Rectal smooth muscle tissue (tissue), 1 donor: ENCODE results near the gene TBC1D23.
"Not testable (repeated sequence)": the region's sequence is repeated elsewhere in the genome, so short reads cannot be mapped to it uniquely, and the experiment has no call there.

ENCODE experiments used
- H3K27ac ChIP-seq: one replicate; pipeline ENCODE4 v1.7.0; 2013; ENCODE audit warnings: low read depth, low read length, inconsistent platforms
- H3K27me3 ChIP-seq: one replicate; pipeline ENCODE4 v1.7.0; 2013; ENCODE audit warnings: low read length; ENCODE audit not compliant: control insufficient read depth, insufficient read depth
- H3K36me3 ChIP-seq: one replicate; pipeline ENCODE4 v1.7.0; 2013; ENCODE audit warnings: low read length; ENCODE audit not compliant: control insufficient read depth, insufficient read depth
- H3K4me1 ChIP-seq: one replicate; pipeline ENCODE4 v1.7.0; 2013; ENCODE audit warnings: low read length; ENCODE audit not compliant: control insufficient read depth, insufficient read depth
- H3K4me3 ChIP-seq: one replicate; pipeline ENCODE4 v1.7.0; 2013; ENCODE audit warnings: low read length
- H3K9ac ChIP-seq: one replicate; pipeline ENCODE4 v1.7.0; 2013; ENCODE audit warnings: low read length

The TBC1D23 gene

DNA sequence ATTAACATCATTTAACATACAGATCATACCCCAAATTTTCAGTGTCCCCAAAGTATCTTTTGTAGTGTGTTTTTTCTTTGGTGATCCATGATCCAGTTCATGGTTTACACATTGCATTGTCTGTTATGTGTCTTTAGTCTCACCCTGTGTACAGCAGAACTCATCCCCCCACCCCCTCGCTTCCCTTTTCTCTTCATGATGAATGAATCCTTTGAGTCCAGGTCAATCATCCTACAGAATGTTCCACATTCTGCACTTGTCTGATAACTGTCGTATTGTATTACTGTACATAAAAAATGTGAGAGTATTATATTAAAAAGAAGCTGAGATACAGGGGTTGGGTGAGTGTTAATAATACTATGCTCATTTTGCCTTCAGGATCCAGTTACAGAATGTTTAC, 59.2 kb downstream of the TBC1D23 start:
- no peaks in the 10 kb centered on the region for H3K36me3 ChIP-seq

DNA sequence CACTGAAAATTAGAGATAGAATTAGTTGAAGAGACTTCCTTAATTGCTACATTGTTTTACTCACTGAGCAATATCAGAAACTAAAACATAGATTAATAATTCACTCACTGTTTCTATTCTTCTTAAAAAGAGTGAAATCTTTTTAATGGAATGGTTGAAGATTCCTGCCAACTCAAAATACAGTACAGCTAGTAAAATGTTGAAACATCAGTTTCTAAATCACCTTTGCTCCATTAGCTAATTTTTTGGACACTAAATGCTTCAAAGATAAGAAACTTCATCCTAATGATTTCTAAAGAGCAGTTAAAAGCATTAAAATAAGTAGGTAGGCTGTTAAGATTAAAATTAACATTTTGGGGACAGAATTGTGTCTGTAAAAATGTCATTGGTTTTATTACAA, 63.3 kb downstream of the TBC1D23 start:
- Histone ChIP-seq H3K4me1 (no peaks in the 10 kb centered on the region), H3K27ac (no peak overlapping the region), H3K27me3 (no peaks in the 10 kb centered on the region), H3K4me3 (no peak overlapping the region), H3K9ac (no peak overlapping the region), H3K36me3 (no peaks in the 10 kb centered on the region)

More for the DNA sequence above, 59.2 kb downstream of the TBC1D23 start:
- Histone ChIP-seq H3K27me3 (no peaks in the 10 kb centered on the region), H3K27ac (no peak overlapping the region), H3K4me1 (no peaks in the 10 kb centered on the region), H3K9ac (no peak overlapping the region), H3K4me3 (no peak overlapping the region)

DNA sequence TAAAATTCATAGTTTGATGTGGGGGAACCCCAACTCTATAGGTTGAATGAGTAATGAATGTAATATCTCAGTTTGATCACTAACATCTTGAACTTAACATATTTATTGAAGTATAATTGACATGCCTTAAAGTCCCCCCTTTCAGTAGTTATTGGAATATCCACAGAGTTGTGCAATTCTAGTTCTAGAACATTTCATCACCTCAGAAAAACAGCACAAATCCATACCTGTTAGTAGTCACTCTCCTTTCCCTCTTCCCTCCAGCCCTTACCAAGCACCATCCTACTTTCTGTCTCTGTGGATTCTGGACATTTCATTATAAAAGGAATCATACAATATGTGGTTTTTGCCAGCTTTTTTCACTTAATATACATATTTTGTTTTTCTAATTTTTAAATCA, 65.0 kb downstream of the TBC1D23 start:
- H3K27ac ChIP-seq: no peak overlapping the region
- H3K4me1 ChIP-seq: no peaks in the 10 kb centered on the region
- no peaks in the 10 kb centered on the region for H3K36me3 ChIP-seq
- no peaks in the 10 kb centered on the region for H3K27me3 ChIP-seq
- no peak overlapping the region for H3K4me3 ChIP-seq
- no peak overlapping the region for H3K9ac ChIP-seq

DNA sequence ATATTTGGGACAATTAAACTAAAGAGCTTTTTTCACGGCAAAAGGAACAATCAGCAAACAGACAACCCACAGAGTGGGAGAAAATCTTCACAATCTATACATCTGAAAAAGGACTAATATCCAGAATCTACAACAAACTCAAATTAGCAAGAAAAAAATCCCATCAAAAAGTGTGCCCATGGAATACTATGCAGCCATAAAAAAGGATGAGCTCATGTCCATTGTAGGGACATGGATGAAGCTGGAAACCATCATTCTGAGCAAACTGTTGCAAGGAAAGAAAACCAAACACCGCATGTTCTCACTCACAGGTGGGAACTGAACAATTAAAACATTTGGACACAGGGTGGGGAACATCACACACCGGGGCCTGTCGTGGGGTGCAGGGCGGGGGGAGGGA, 66.6 kb downstream of the TBC1D23 start:
- H3K9ac ChIP-seq, H3K4me3 ChIP-seq, H3K4me1 ChIP-seq, H3K27me3 ChIP-seq, H3K36me3 ChIP-seq, H3K27ac ChIP-seq: not testable (repeated sequence)

GRCh38 chr3:100329800-100330489, 69.2 kb downstream of the TBC1D23 start:
- Histone ChIP-seq H3K4me1 (no peaks in the 10 kb centered on the region), H3K9ac (no peak overlapping the region), H3K36me3 (no peaks in the 10 kb centered on the region), H3K4me3 (no peak overlapping the region), H3K27me3 (no peaks in the 10 kb centered on the region), H3K27ac (no peak overlapping the region)

GRCh38 chr3:100330651-100331050, 69.9 kb downstream of the TBC1D23 start:
- no peaks in the 10 kb centered on the region for H3K4me1 ChIP-seq
- H3K27ac ChIP-seq: no peak overlapping the region
- H3K4me3 ChIP-seq: no peak overlapping the region
- no peaks in the 10 kb centered on the region for H3K36me3 ChIP-seq
- H3K9ac ChIP-seq: no peak overlapping the region
- H3K27me3 ChIP-seq: no peaks in the 10 kb centered on the region

- Histone ChIP-seq H3K4me1 (no peaks in the 10 kb centered on the region), H3K36me3 (no peaks in the 10 kb centered on the region), H3K27me3 (no peaks in the 10 kb centered on the region), H3K27ac (no peak overlapping the region), H3K9ac (no peak overlapping the region), H3K4me3 (no peak overlapping the region)
Observed at GRCh38 chr3:100331660-100332059, 70.9 kb downstream of the TBC1D23 start.

DNA sequence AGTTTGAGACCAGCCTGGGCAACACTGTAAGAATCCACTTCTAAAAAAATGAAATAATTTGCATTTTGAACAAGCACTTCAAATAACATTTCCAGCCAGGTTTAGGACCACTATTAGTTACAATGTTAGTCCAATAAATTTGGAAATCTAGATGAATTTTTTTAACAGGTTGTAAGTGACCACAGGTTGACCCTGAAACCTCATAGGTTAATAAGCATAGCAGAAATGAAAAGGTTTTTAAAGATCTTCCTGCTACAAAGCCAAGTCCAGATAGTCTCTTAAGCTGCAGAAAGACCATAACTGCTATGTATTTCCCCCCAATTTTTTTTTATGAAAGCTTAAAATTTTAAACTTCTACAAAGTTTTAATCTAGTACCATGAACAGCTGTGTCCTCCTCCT, 72.3 kb downstream of the TBC1D23 start:
- Histone ChIP-seq H3K27me3 (no peaks in the 10 kb centered on the region), H3K27ac (no peak overlapping the region), H3K9ac (no peak overlapping the region), H3K4me1 (no peaks in the 10 kb centered on the region), H3K4me3 (no peak overlapping the region), H3K36me3 (no peaks in the 10 kb centered on the region)

- Histone ChIP-seq H3K27ac (peak overlapping the region; percentile 31), H3K9ac (peak overlapping the region; percentile 80), H3K4me1 (no peaks in the 10 kb centered on the region), H3K4me3 (peak overlapping the region; percentile 92), H3K27me3 (no peaks in the 10 kb centered on the region), H3K36me3 (peaks cover under 1% of the 10 kb centered on the region)
Observed at GRCh38 chr3:100333970-100334487, 73.2 kb downstream of the TBC1D23 start.

- H3K27me3 ChIP-seq: no peaks in the 10 kb centered on the region
- H3K27ac ChIP-seq: peak within 1 kb of the TSS; percentile 47
- H3K9ac ChIP-seq: peak within 1 kb of the TSS; percentile 80
- H3K36me3 ChIP-seq: peaks cover 7% of the 10 kb centered on the region
- peak within 1 kb of the TSS; percentile 92 for H3K4me3 ChIP-seq
- H3K4me1 ChIP-seq: no peaks in the 10 kb centered on the region
Observed at GRCh38 chr3:100334488-100335351, 73.9 kb downstream of the TBC1D23 start, which contains the start of gene NIT2. Gene NIT2 (plus strand): TSS chr3:100334757. CDS start chr3:100334792, 35 bp downstream.

- no peaks in the 10 kb centered on the region for H3K27me3 ChIP-seq
- H3K4me3 ChIP-seq: peak overlapping the region; percentile 92
- H3K36me3 ChIP-seq: peaks cover 11% of the 10 kb centered on the region
- H3K9ac ChIP-seq: no peak overlapping the region
- no peaks in the 10 kb centered on the region for H3K4me1 ChIP-seq
- peak overlapping the region; percentile 47 for H3K27ac ChIP-seq
Observed at GRCh38 chr3:100335434-100335833, 74.6 kb downstream of the TBC1D23 start.

DNA sequence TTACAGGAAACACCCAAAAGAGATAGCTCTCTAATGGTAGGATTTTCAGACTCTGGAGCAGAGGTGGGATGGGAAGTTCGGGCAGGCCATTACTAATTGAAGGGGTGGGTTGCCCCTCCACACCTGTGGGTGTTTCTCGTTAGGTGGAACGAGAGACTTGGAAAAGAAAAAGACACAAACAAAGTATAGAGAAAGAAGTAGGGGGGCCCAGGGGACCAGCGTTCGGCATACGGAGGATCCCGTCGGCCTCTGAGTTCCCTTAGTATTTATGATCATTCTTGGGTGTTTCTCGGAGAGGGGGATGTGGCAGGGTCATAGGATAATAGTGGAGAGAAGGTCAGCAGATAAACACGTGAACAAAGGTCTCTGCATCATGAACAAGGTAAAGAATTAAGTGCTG, 75.4 kb downstream of the TBC1D23 start:
- peaks cover 11% of the 10 kb centered on the region for H3K36me3 ChIP-seq
- H3K4me3 ChIP-seq, H3K9ac ChIP-seq, H3K27ac ChIP-seq, H3K27me3 ChIP-seq, H3K4me1 ChIP-seq: not testable (repeated sequence)
